ENCODE data around the gene LRMDA. TPM values are rescaled to one million over a fixed set of nuclear protein-coding genes. Genes with fewer than 3 reads are reported as not detected.

Gene LRMDA
- total and polyA plus RNA-seq, 2 of the 13 experiments (the other 11 are each of a cell fraction or from before 2014, with no cell fraction given) = 13.4 to 22.0 TPM

- TF ChIP-seq ZNF318 (CRISPR knock-in tag; IDR thresholded peaks at IDR 0.05) (no peak), MEIS2 (CRISPR knock-in tag; IDR thresholded peaks at IDR 0.05) (no peak), HBP1 (CRISPR knock-in tag; IDR thresholded peaks at IDR 0.05; ENCODE audit: low read depth) (no peak), ZNF44 (CRISPR knock-in tag; IDR thresholded peaks at IDR 0.05) (no peak), ARID4A (CRISPR knock-in tag; IDR thresholded peaks at IDR 0.05; ENCODE audit: borderline replicate concordance) (no peak), BORCS8-MEF2B (CRISPR knock-in tag; IDR thresholded peaks at IDR 0.05) (no peak), AGO2 (optimal IDR thresholded peaks at IDR 0.05; ENCODE audit: low read depth, low read length) (no peak)
Measured at GRCh38 chr10:76549171-76549570, 1117.7 kb downstream of the LRMDA start (continued).

Data from HepG2 (cell line).